Endodermal cell (in vitro differentiated cells): ENCODE data around the gene GYPC. TPM values are rescaled to one million over a fixed set of nuclear protein-coding genes. Genes with fewer than 3 reads are reported as not detected.

ENCODE experiments used
- DNase-seq: peaks from one replicate; pipeline ENCODE4 v3.0.0-alpha.2; 2017
- H3K27ac ChIP-seq: 2 replicates; pipeline ENCODE4 v1.5.1; 2013; ENCODE audit warnings: mild to moderate bottlenecking, low read depth, low read length, moderate library complexity
- H3K27me3 ChIP-seq: 2 replicates; pipeline ENCODE4 v1.6.1; 2013; ENCODE audit warnings: mild to moderate bottlenecking, low read length, moderate library complexity; ENCODE audit not compliant: insufficient read depth, control insufficient read depth, poor library complexity, severe bottlenecking
- H3K36me3 ChIP-seq: 2 replicates; pipeline ENCODE4 v1.7.0; 2013; ENCODE audit warnings: mild to moderate bottlenecking, low read length, moderate library complexity; ENCODE audit not compliant: control insufficient read depth, insufficient read depth
- H3K4me1 ChIP-seq: one replicate; pipeline ENCODE4 v1.7.0; 2013; ENCODE audit warnings: low read length; ENCODE audit not compliant: control insufficient read depth, insufficient read depth
- H3K4me3 ChIP-seq: 2 replicates; pipeline ENCODE4 v1.5.1; 2013; ENCODE audit warnings: mild to moderate bottlenecking, low read length, moderate library complexity
- H3K9ac ChIP-seq: 2 replicates; pipeline ENCODE4 v1.6.1; 2013; ENCODE audit warnings: mild to moderate bottlenecking, low read length, moderate library complexity; ENCODE audit not compliant: poor library complexity, severe bottlenecking; ENCODE audit errors: extremely low read depth
- H3K9me3 ChIP-seq: 2 replicates; pipeline ENCODE4 v1.6.1; 2013; ENCODE audit warnings: mild to moderate bottlenecking, low read length, moderate library complexity; ENCODE audit not compliant: control insufficient read depth
- H3K27ac Mint-ChIP-seq: 2 replicates; pipeline ENCODE4 v1.8.0; 2020; ENCODE audit warnings: mixed read lengths
- H3K27me3 Mint-ChIP-seq: 2 replicates; pipeline ENCODE4 v1.8.0; 2021; ENCODE audit warnings: mild to moderate bottlenecking, mixed read lengths; ENCODE audit not compliant: insufficient read depth
- H3K36me3 Mint-ChIP-seq: 2 replicates; pipeline ENCODE4 v1.8.0; 2020; ENCODE audit warnings: low read depth, mixed read lengths
- H3K4me1 Mint-ChIP-seq: 2 replicates; pipeline ENCODE4 v1.8.0; 2020; ENCODE audit warnings: mixed read lengths
- H3K4me3 Mint-ChIP-seq: 2 replicates; pipeline ENCODE4 v1.8.0; 2020; ENCODE audit warnings: mild to moderate bottlenecking, moderate library complexity, mixed read lengths
- H3K9me3 Mint-ChIP-seq: 2 replicates; pipeline ENCODE4 v1.8.0; 2020; ENCODE audit warnings: mild to moderate bottlenecking, mixed read lengths
- WGBS, 2 experiments: methylation state at CpG; one replicate each; pipeline versions ENCODE4 v1.1.5 to v1.1.7; 2013; ENCODE audit warnings: missing lambda C conversion rate in 2 of 2, mixed read lengths in 1 of 2; ENCODE audit not compliant: insufficient coverage in 1 of 2, insufficient read length in 1 of 2; 5-methylcytosine and 5-hydroxymethylcytosine counted together
- total RNA-seq, 2 donors: library from RNA; stranded (reverse); fragmentation: NEBNext Ultra II Directional in 1 of 2; extraction: Animal tissue kit (Norgen Biotek cat#: 25700) in 1 of 2; gene quantifications; 2 replicates in 1 of 2; 3 replicates in 1 of 2; pipeline ENCODE4 v1.2.1, GENCODE V29; 2021
- TF ChIP-seq, protein P1 (sequence below): fragments of 200-600 bp; sonication (generic); conservative IDR thresholded peaks from 2 replicates; pipeline ENCODE4 v1.5.0; 2021; ENCODE audit warnings: antibody characterized with exemption, mild to moderate bottlenecking

The GYPC gene
- total RNA-seq, 2 donors from 2014 or later = 15.3 to 23.2 TPM

DNA sequence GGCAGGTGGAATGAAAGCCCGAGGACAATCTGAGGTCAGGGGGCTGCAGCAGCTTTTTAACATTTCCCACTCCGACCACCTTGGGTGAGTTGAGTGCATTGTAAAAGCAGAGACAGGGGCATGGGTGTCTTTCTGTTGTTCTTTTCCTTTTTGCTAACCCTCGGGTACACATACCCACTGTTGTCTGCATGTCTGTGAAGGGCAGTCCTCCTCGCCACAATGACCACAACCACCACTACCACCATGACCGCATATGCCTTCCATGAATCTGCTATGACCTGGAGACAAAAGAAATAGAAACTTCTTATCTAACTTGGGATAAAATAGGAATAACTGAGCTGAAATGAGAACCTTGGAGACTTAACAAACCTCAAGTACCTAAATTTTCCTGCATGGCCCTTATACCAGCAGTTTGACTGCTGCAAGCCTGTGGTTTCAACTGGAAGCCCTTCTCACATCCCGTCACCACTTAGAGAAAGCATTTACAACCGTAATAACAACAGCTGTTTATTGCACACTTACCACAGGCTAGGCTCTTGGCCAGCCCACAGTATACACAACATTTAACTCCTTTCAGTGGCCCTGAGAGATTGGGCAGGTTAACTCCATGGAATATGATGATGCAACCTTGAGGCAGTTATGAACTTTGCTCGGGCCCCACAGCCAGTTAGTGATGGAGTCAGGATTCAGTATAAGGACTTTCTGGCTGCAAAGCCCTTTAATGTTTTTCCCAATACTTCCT is 80.3 kb downstream of the GYPC start:
- no peak overlapping the region for H3K27ac Mint-ChIP-seq
- Histone ChIP-seq H3K27me3 (no peaks in the 10 kb centered on the region), H3K4me1 (no peaks in the 10 kb centered on the region), H3K9ac (no peak overlapping the region), H3K4me3 (no peak overlapping the region), H3K9me3 (no peaks in the 10 kb centered on the region), H3K36me3 (no peaks in the 10 kb centered on the region), H3K27ac (no peak overlapping the region)
- DNase-seq = no peak
- no peaks in the 10 kb centered on the region for H3K36me3 Mint-ChIP-seq
- peaks cover 2% of the 10 kb centered on the region for H3K27me3 Mint-ChIP-seq
- H3K4me3 Mint-ChIP-seq = no peak overlapping the region
- 88% methylated on average over 2 to 8 of the region's 8 CpGs for WGBS, 2 experiments
- no peaks in the 10 kb centered on the region for H3K4me1 Mint-ChIP-seq
- TF ChIP-seq, protein P1, sequence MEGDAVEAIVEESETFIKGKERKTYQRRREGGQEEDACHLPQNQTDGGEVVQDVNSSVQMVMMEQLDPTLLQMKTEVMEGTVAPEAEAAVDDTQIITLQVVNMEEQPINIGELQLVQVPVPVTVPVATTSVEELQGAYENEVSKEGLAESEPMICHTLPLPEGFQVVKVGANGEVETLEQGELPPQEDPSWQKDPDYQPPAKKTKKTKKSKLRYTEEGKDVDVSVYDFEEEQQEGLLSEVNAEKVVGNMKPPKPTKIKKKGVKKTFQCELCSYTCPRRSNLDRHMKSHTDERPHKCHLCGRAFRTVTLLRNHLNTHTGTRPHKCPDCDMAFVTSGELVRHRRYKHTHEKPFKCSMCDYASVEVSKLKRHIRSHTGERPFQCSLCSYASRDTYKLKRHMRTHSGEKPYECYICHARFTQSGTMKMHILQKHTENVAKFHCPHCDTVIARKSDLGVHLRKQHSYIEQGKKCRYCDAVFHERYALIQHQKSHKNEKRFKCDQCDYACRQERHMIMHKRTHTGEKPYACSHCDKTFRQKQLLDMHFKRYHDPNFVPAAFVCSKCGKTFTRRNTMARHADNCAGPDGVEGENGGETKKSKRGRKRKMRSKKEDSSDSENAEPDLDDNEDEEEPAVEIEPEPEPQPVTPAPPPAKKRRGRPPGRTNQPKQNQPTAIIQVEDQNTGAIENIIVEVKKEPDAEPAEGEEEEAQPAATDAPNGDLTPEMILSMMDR = no peak
- H3K9me3 Mint-ChIP-seq = peaks cover 2% of the 10 kb centered on the region

DNA sequence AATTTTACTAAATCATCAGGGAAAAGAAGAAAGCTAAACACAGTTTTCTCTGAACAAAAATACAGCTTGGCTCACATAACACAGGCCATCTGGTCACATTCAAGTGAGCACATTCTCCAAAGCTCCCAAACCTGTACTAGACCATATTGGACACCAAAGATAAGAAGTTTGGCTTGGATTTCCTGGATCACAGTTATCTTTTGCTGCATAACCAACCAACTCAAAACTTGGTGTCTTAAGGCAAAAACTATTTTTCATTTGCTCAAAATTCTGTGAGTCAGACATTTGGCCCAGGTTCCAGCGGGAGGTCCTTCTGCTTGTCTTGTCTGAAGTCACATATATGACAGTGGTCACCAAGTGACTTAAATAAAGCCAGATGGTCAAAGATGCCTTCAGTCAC is 83.2 kb downstream of the GYPC start:
- Histone ChIP-seq H3K27ac (no peak overlapping the region), H3K27me3 (no peaks in the 10 kb centered on the region), H3K36me3 (no peaks in the 10 kb centered on the region), H3K9me3 (peaks cover 6% of the 10 kb centered on the region), H3K4me3 (no peak overlapping the region), H3K4me1 (no peaks in the 10 kb centered on the region), H3K9ac (no peak overlapping the region)
- H3K4me1 Mint-ChIP-seq = no peaks in the 10 kb centered on the region
- H3K36me3 Mint-ChIP-seq = peaks cover 4% of the 10 kb centered on the region
- TF ChIP-seq, protein P1 = no peak
- no peak overlapping the region for H3K27ac Mint-ChIP-seq
- DNase-seq = no peak
- WGBS, 2 experiments = 89 to 100% methylated on average over 1 of the region's 1 CpG
- H3K4me3 Mint-ChIP-seq = no peak overlapping the region
- peaks cover 2% of the 10 kb centered on the region for H3K27me3 Mint-ChIP-seq
- peaks cover 17% of the 10 kb centered on the region for H3K9me3 Mint-ChIP-seq

DNA sequence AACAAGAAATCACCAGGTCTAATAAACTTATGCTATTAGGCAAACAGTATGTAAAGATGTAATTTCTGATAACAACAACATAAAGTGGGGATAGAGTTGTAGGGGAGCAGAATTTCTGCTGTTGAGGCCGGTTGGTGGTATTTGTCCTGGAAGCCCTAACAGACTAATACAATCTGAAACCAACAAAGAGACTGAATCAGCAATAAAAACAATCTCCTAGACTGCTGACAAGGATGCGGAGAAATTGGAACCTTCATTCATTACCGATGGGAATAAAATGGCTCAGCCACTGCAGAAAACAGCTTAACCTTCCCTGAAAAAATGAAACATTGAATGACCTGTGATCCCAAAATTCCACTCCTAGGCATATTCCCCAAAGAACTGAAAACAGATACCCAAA is 88.7 kb downstream of the GYPC start:
- WGBS, 2 experiments = 95 to 100% methylated on average over 2 to 3 of the region's 3 CpGs

More for the DNA sequence above, 88.7 kb downstream of the GYPC start:
- peaks cover 5% of the 10 kb centered on the region for H3K4me1 Mint-ChIP-seq
- DNase-seq = no peak
- H3K4me3 Mint-ChIP-seq = no peak overlapping the region
- H3K9me3 Mint-ChIP-seq = peaks cover 18% of the 10 kb centered on the region
- no peak overlapping the region for H3K27ac Mint-ChIP-seq
- Histone ChIP-seq H3K9ac (no peak overlapping the region), H3K9me3 (peaks cover 6% of the 10 kb centered on the region), H3K4me3 (no peak overlapping the region), H3K36me3 (no peaks in the 10 kb centered on the region), H3K27me3 (no peaks in the 10 kb centered on the region), H3K27ac (no peak overlapping the region), H3K4me1 (no peaks in the 10 kb centered on the region)
- peaks cover 10% of the 10 kb centered on the region for H3K27me3 Mint-ChIP-seq
- TF ChIP-seq, protein P1 = no peak
- H3K36me3 Mint-ChIP-seq = peaks cover 4% of the 10 kb centered on the region

Other genes with a start within 250 kb of the GYPC start
- gene TEX51, start 242.7 kb downstream of the GYPC start, total RNA-seq = not detected